GM18951 (cell line): Measurements from ENCODE around the gene MMS22L.

ENCODE experiments used
- POLR2A ChIP-seq: IDR thresholded peaks from 4 replicates; pipeline ENCODE4 v1.6.1; 2011; ENCODE audit warnings: mild to moderate bottlenecking; ENCODE audit not compliant: insufficient read length, insufficient read depth; ENCODE audit errors: extremely low read depth
- in situ Hi-C: fragments of 300-500 bp; cut with MboI; formaldehyde crosslinking; loops from one replicate; pipeline ENCODE4 v1.12.0; 2022; ENCODE audit warnings: low sequenced_read_pairs, mixed read lengths, inconsistent platforms; ENCODE audit not compliant: unreplicated experiment

Gene MMS22L

GRCh38 chr6:97147421-97147820 lies 135.6 kb downstream of the MMS22L start:
- in situ Hi-C loops: no loop called here
- TF ChIP-seq POLR2A: no peak

- TF ChIP-seq POLR2A: no peak
- in situ Hi-C loops: no loop called here
These were observed 137.3 kb downstream of the MMS22L start for GRCh38 chr6:97145691-97146090.

- TF ChIP-seq POLR2A: no peak
- in situ Hi-C loops: no loop called here
These were observed 141.3 kb downstream of the MMS22L start for GRCh38 chr6:97141756-97142155.

- in situ Hi-C loops: no loop called here
- no peak for TF ChIP-seq POLR2A
These were observed 144.4 kb downstream of the MMS22L start for GRCh38 chr6:97138581-97138980.

GRCh38 chr6:97136626-97137358 lies 146.2 kb downstream of the MMS22L start:
- TF ChIP-seq POLR2A: no peak
- in situ Hi-C loops: no loop called here

GRCh38 chr6:97133067-97133466 lies 149.9 kb downstream of the MMS22L start:
- in situ Hi-C loops: no loop called here
- no peak for TF ChIP-seq POLR2A

- in situ Hi-C loops: no loop called here
- no peak for TF ChIP-seq POLR2A
These were observed 153.9 kb downstream of the MMS22L start for GRCh38 chr6:97129106-97129505.

- TF ChIP-seq POLR2A: no peak
- in situ Hi-C loops: no loop called here
These were observed 154.5 kb downstream of the MMS22L start for GRCh38 chr6:97128507-97128906.

- no peak for TF ChIP-seq POLR2A
- in situ Hi-C loops: no loop called here
These were observed 159.4 kb downstream of the MMS22L start for GRCh38 chr6:97123652-97124051.

GRCh38 chr6:97123112-97123511 lies 159.9 kb downstream of the MMS22L start:
- TF ChIP-seq POLR2A: no peak
- in situ Hi-C loops: no loop called here

GRCh38 chr6:97120511-97120910 lies 162.5 kb downstream of the MMS22L start:
- no peak for TF ChIP-seq POLR2A
- in situ Hi-C loops: no loop called here

GRCh38 chr6:97114645-97115044 lies 168.4 kb downstream of the MMS22L start:
- no peak for TF ChIP-seq POLR2A
- in situ Hi-C loops: no loop called here

- no peak for TF ChIP-seq POLR2A
- in situ Hi-C loops: no loop called here
These were observed 169.8 kb downstream of the MMS22L start for GRCh38 chr6:97113170-97113569.

- TF ChIP-seq POLR2A: no peak
- in situ Hi-C loops: no loop called here
These were observed 171.8 kb downstream of the MMS22L start for GRCh38 chr6:97111243-97111642.
